Karpas-422 (cell line): ENCODE results near the gene IGFLR1. TPM values are rescaled to one million over a fixed set of nuclear protein-coding genes. Genes with fewer than 3 reads are reported as not detected.
"Not testable (repeated sequence)": the region's sequence is repeated elsewhere in the genome, so short reads cannot be mapped to it uniquely, and the experiment has no call there.

Source experiments
- DNase-seq: peaks from one replicate; pipeline ENCODE4 v3.0.0-alpha.2; 2015
- H2AFZ ChIP-seq: fragments of 200-600 bp; sonication (generic); 2 replicates; pipeline ENCODE4 v1.6.1; 2014; ENCODE audit warnings: antibody characterized with exemption, low read length, mixed read lengths
- H3K27ac ChIP-seq: fragments of 200-600 bp; sonication (generic); 2 replicates; pipeline ENCODE4 v1.5.1; 2014; ENCODE audit warnings: mild to moderate bottlenecking, low read length, moderate library complexity
- H3K27me3 ChIP-seq: fragments of 200-600 bp; sonication (generic); 2 replicates; pipeline ENCODE4 v1.6.1; 2014; ENCODE audit warnings: low read length, mixed read lengths
- H3K36me3 ChIP-seq: fragments of 200-600 bp; sonication (generic); 2 replicates; pipeline ENCODE4 v1.6.1; 2014; ENCODE audit warnings: low read length, mixed read lengths; ENCODE audit not compliant: insufficient read depth
- H3K4me1 ChIP-seq: fragments of 200-600 bp; sonication (generic); 2 replicates; pipeline ENCODE4 v1.6.1; 2014; ENCODE audit warnings: mild to moderate bottlenecking, low read length, mixed read lengths
- H3K4me2 ChIP-seq: fragments of 200-600 bp; sonication (generic); 2 replicates; pipeline ENCODE4 v1.6.1; 2014; ENCODE audit warnings: low read length, low read depth, mild to moderate bottlenecking; ENCODE audit not compliant: poor library complexity, severe bottlenecking
- H3K4me3 ChIP-seq: fragments of 200-600 bp; sonication (generic); 2 replicates; pipeline ENCODE4 v1.5.1; 2014; ENCODE audit warnings: mild to moderate bottlenecking, antibody characterized with exemption, low read length, mixed read lengths
- H3K79me2 ChIP-seq: fragments of 200-600 bp; sonication (generic); 2 replicates; pipeline ENCODE4 v1.6.1; 2014; ENCODE audit warnings: mild to moderate bottlenecking, low read length, mixed read lengths
- H3K9ac ChIP-seq: fragments of 200-600 bp; sonication (generic); 2 replicates; pipeline ENCODE4 v1.6.0; 2014; ENCODE audit warnings: low read length
- H3K9me2 ChIP-seq: fragments of 200-600 bp; sonication (generic), shearing (Covaris generic); replicated peaks from 2 replicates; pipeline ENCODE4 v1.6.0; 2014; ENCODE audit warnings: mild to moderate bottlenecking, low read length, moderate library complexity; ENCODE audit not compliant: insufficient read depth
- H3K9me3 ChIP-seq: fragments of 300-700, 200-600 bp; sonication (generic); 2 replicates; pipeline ENCODE4 v1.6.1; 2014; ENCODE audit warnings: low read length, mixed read lengths
- H4K20me1 ChIP-seq: fragments of 200-600 bp; sonication (generic); 2 replicates; pipeline ENCODE4 v1.6.1; 2014; ENCODE audit warnings: mild to moderate bottlenecking, antibody characterized with exemption, low read length, low read depth; ENCODE audit not compliant: insufficient read depth
- total RNA-seq: library from RNA; depleted of rRNA; stranded (reverse); fragments of >200 nt; shearing (Covaris generic); gene quantifications from 2 replicates; pipeline ENCODE4 v1.2.3, GENCODE V29; 2014; ENCODE audit warnings: low replicate concordance

Gene IGFLR1
- total RNA-seq, 1 experiment from 2014 or later: 1.5 TPM

- Histone ChIP-seq H3K79me2 (no peaks in the 10 kb centered on the region), H3K27me3 (no peaks in the 10 kb centered on the region), H2AFZ (no peak overlapping the region), H3K36me3 (peaks cover 6% of the 10 kb centered on the region; the same call in 1 of the 2 replicates), H3K9ac (no peak overlapping the region), H3K4me2 (no peak overlapping the region), H3K4me1 (peaks cover 15% of the 10 kb centered on the region), H3K4me3 (no peak overlapping the region), H4K20me1 (0 out of 2 replicates have a peak, but pooled peaks cover 10% of the 10 kb centered on the region), H3K9me3 (no peaks in the 10 kb centered on the region), H3K9me2 (no peaks in the 10 kb centered on the region), H3K27ac (no peak overlapping the region)
- DNase-seq: no peak
These were observed 13.2 kb downstream of the IGFLR1 start for GRCh38 chr19:35729021-35729420.

GRCh38 chr19:35727956-35728706 lies 14.1 kb downstream of the IGFLR1 start:
- Histone ChIP-seq H3K27ac (no peak overlapping the region), H3K4me3 (no peak overlapping the region), H3K36me3 (peaks cover 6% of the 10 kb centered on the region; the same call in 1 of the 2 replicates), H3K4me1 (peaks cover 6% of the 10 kb centered on the region), H2AFZ (no peak overlapping the region), H3K79me2 (no peaks in the 10 kb centered on the region), H3K9me3 (no peaks in the 10 kb centered on the region), H3K9me2 (no peaks in the 10 kb centered on the region), H3K9ac (no peak overlapping the region), H3K27me3 (no peaks in the 10 kb centered on the region), H4K20me1 (0 out of 2 replicates have a peak, but pooled peaks cover 9% of the 10 kb centered on the region), H3K4me2 (no peak overlapping the region)
- DNase-seq: no peak

GRCh38 chr19:35727053-35727955 lies 14.9 kb downstream of the IGFLR1 start:
- no peak overlapping the region for H3K4me2 ChIP-seq
- H3K27ac ChIP-seq: no peak overlapping the region
- no peak for DNase-seq
- 0 out of 2 replicates have a peak, but pooled peaks cover 9% of the 10 kb centered on the region for H4K20me1 ChIP-seq
- no peak overlapping the region for H3K4me3 ChIP-seq
- no peaks in the 10 kb centered on the region for H3K27me3 ChIP-seq
- H3K36me3 ChIP-seq: peaks cover 6% of the 10 kb centered on the region; the same call in 1 of the 2 replicates
- H3K79me2 ChIP-seq: no peaks in the 10 kb centered on the region
- H2AFZ ChIP-seq: no peak overlapping the region
- H3K9me2 ChIP-seq: no peaks in the 10 kb centered on the region
- H3K9ac ChIP-seq: no peak overlapping the region
- H3K4me1 ChIP-seq: no peaks in the 10 kb centered on the region
- H3K9me3 ChIP-seq: no peaks in the 10 kb centered on the region

GRCh38 chr19:35725216-35725861 lies 16.9 kb downstream of the IGFLR1 start:
- H3K79me2 ChIP-seq: no peaks in the 10 kb centered on the region
- H4K20me1 ChIP-seq: 0 out of 2 replicates have a peak, but pooled peaks cover 4% of the 10 kb centered on the region
- no peak overlapping the region for H2AFZ ChIP-seq
- no peak overlapping the region for H3K4me2 ChIP-seq
- H3K36me3 ChIP-seq: peaks cover 3% of the 10 kb centered on the region
- no peaks in the 10 kb centered on the region for H3K4me1 ChIP-seq
- no peak for DNase-seq
- H3K9ac ChIP-seq: no peak overlapping the region
- no peak overlapping the region for H3K4me3 ChIP-seq
- H3K9me3 ChIP-seq: no peaks in the 10 kb centered on the region
- H3K27ac ChIP-seq: no peak overlapping the region
- no peaks in the 10 kb centered on the region for H3K9me2 ChIP-seq
- H3K27me3 ChIP-seq: no peaks in the 10 kb centered on the region

- Histone ChIP-seq H3K9me2 (no peaks in the 10 kb centered on the region), H3K9ac (no peak overlapping the region), H3K27ac (no peak overlapping the region), H4K20me1 (peaks cover 11% of the 10 kb centered on the region; the same call in 1 of the 2 replicates), H3K36me3 (peaks cover 11% of the 10 kb centered on the region), H3K27me3 (no peaks in the 10 kb centered on the region), H3K4me3 (no peak overlapping the region), H3K4me1 (peaks cover under 1% of the 10 kb centered on the region; the same call in 1 of the 2 replicates), H2AFZ (no peak overlapping the region), H3K9me3 (no peaks in the 10 kb centered on the region), H3K79me2 (peaks cover 7% of the 10 kb centered on the region), H3K4me2 (no peak overlapping the region)
- no peak for DNase-seq
These were observed 17.7 kb downstream of the IGFLR1 start for GRCh38 chr19:35724560-35724959.

- DNase-seq: not testable (repeated sequence)
These were observed 18.1 kb downstream of the IGFLR1 start for GRCh38 chr19:35724132-35724531.

GRCh38 chr19:35723671-35724070 lies 18.6 kb downstream of the IGFLR1 start:
- H3K9me3 ChIP-seq: no peaks in the 10 kb centered on the region
- H3K9ac ChIP-seq: no peak overlapping the region
- no peak overlapping the region for H3K27ac ChIP-seq
- no peak overlapping the region for H2AFZ ChIP-seq
- no peaks in the 10 kb centered on the region for H3K27me3 ChIP-seq
- no peak overlapping the region for H3K4me2 ChIP-seq
- H4K20me1 ChIP-seq: peaks cover 20% of the 10 kb centered on the region; the same call in 1 of the 2 replicates
- peaks cover 8% of the 10 kb centered on the region for H3K4me1 ChIP-seq
- no peak overlapping the region for H3K4me3 ChIP-seq
- H3K9me2 ChIP-seq: no peaks in the 10 kb centered on the region
- peaks cover 11% of the 10 kb centered on the region for H3K36me3 ChIP-seq
- H3K79me2 ChIP-seq: peaks cover 16% of the 10 kb centered on the region
- DNase-seq: no peak

More at GRCh38 chr19:35724132-35724531, 18.1 kb downstream of the IGFLR1 start:
- H3K4me1 ChIP-seq, H3K9me3 ChIP-seq, H3K4me3 ChIP-seq, H3K4me2 ChIP-seq, H3K27me3 ChIP-seq, H3K9me2 ChIP-seq, H2AFZ ChIP-seq, H3K9ac ChIP-seq, H3K27ac ChIP-seq: not testable (repeated sequence)
- Histone ChIP-seq H3K79me2 (peaks cover 12% of the 10 kb centered on the region), H4K20me1 (peaks cover 15% of the 10 kb centered on the region; the same call in 1 of the 2 replicates), H3K36me3 (peaks cover 11% of the 10 kb centered on the region)
